ENCODE measurements around the gene IRAK3. TPM values are rescaled to one million over a fixed set of nuclear protein-coding genes. Genes with fewer than 3 reads are reported as not detected.

IRAK3 gene
- total RNA-seq, 4 donors from 2014 or later: 3.8 to 8.8 (median 7.1) TPM

DNA sequence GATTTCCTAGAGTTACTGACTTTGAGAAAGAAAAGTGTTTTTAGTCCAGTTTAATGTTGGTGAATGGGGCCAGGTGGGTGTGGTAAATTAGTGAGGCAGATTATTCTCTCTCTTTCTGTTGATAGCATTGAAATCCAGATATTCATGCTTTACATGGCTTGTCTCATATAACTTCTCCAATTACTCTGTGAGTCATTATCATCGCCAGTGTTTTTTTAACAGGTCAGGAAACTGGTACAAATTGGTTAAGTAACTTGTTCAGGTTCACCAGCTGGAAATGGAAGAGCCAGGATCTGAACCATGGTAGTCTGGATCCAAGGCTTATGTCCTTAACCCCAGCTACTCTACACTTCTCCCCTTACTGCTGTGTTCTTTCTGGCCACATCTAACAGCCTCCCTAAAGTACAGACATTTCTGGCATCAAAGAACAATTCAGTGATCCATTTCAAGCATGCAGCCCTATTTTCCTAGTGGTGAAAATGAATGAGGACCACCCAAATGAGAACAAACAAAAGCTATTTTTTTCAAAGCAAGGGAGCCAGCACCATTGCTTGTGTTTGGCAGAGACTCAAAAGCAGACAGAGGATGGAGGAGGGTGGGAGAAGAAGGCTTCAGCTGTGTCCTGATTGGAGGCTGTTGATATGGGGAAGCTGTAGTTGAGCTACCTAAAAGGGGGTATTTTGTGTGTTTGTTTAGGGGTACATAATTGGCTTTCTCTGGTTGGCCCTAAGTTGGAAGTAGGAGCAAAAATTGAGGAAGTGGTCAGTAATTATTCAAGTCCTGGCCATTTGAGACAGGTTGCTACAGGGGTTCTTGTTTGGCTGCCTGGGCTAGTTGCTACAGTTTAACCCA lies 1.7 kb downstream of the IRAK3 start:
- Histone ChIP-seq H3K36me3 (peaks cover 3% of the 10 kb centered on the region), H3K27me3 (no peaks in the 10 kb centered on the region), H3K9me3 (no peaks in the 10 kb centered on the region), H3K27ac (peak overlapping the region; percentile 94), H3K4me3 (peak overlapping the region; percentile 61), H3K4me1 (peaks cover 18% of the 10 kb centered on the region)
- TF ChIP-seq EP300 (IDR thresholded peaks at IDR 0.05): no peak
- TF ChIP-seq POLR2AphosphoS5 (IDR thresholded peaks at IDR 0.05): no peak
- TF ChIP-seq, protein P1, sequence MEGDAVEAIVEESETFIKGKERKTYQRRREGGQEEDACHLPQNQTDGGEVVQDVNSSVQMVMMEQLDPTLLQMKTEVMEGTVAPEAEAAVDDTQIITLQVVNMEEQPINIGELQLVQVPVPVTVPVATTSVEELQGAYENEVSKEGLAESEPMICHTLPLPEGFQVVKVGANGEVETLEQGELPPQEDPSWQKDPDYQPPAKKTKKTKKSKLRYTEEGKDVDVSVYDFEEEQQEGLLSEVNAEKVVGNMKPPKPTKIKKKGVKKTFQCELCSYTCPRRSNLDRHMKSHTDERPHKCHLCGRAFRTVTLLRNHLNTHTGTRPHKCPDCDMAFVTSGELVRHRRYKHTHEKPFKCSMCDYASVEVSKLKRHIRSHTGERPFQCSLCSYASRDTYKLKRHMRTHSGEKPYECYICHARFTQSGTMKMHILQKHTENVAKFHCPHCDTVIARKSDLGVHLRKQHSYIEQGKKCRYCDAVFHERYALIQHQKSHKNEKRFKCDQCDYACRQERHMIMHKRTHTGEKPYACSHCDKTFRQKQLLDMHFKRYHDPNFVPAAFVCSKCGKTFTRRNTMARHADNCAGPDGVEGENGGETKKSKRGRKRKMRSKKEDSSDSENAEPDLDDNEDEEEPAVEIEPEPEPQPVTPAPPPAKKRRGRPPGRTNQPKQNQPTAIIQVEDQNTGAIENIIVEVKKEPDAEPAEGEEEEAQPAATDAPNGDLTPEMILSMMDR (IDR thresholded peaks at IDR 0.05): no peak
- no peak for TF ChIP-seq POLR2A (IDR thresholded peaks at IDR 0.05)
- no peak for DNase-seq (ENCODE audit: low spot score in 2 of 2)
- WGBS: 78% methylated on average over 1 of the region's 1 CpG

DNA sequence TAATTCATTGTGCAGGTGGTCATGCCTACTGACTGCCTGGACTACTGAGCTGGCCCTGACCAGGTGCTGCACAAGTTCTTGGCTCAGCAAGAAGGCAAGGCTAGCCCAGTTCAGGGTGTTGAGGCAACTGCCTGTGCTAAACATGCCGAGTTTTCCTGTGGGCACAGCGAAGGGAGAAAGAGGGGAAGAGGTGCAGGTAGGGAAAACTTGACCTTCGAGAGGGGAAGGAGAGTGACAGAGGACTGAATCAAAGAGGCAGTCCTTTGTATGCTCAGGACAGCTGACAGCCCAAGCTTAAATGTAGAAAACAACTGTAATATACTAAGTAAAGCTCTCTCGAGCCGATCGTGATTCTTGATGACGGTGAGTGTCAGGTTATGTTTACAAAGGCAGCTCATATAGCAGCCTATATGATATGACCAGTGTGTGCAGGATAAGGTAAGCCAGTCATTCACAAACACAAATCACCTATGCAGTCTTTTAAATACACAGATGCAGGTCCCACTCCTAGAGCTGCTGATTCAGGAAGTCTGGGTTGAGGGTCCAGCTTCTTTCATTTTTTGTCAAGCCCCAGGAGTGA lies 2.6 kb downstream of the IRAK3 start:
- no peak for DNase-seq (ENCODE audit: low spot score in 2 of 2)
- H3K27ac ChIP-seq: no peak overlapping the region
- peaks cover 20% of the 10 kb centered on the region for H3K4me1 ChIP-seq
- 77% methylated on average over 7 of the region's 7 CpGs for WGBS
- no peak overlapping the region for H3K4me3 ChIP-seq
- H3K27me3 ChIP-seq: no peaks in the 10 kb centered on the region
- TF ChIP-seq, protein P1 (IDR thresholded peaks at IDR 0.05): no peak
- TF ChIP-seq POLR2AphosphoS5 (IDR thresholded peaks at IDR 0.05): no peak
- TF ChIP-seq EP300 (IDR thresholded peaks at IDR 0.05): no peak
- TF ChIP-seq POLR2A (IDR thresholded peaks at IDR 0.05): no peak
- H3K9me3 ChIP-seq: no peaks in the 10 kb centered on the region
- peaks cover 3% of the 10 kb centered on the region for H3K36me3 ChIP-seq

DNA sequence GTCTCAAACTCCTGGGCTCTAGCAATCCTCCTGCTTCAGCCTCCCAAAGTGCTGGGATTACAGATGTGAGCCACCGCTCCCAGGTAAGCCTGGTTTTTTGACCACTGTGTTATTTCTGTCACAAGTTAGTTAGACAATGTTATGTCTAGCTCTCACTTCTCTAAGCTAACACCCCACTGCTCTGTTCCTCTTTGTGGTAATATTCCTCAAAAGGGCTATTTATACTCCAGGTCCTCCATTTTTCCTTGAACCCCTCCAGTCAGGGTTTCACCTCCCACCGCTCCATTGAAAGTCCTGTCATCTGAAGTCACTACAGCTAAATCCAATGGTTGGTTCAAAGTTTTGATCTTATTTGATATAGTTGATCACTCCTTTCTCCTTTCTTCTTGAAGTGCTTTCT lies 5.1 kb downstream of the IRAK3 start:
- WGBS: 97% methylated on average over 2 of the region's 2 CpGs
- Histone ChIP-seq H3K27ac (no peak overlapping the region), H3K36me3 (peaks cover 3% of the 10 kb centered on the region), H3K27me3 (no peaks in the 10 kb centered on the region), H3K4me3 (no peak overlapping the region), H3K4me1 (peaks cover 28% of the 10 kb centered on the region), H3K9me3 (no peaks in the 10 kb centered on the region)
- TF ChIP-seq POLR2A (IDR thresholded peaks at IDR 0.05): no peak
- TF ChIP-seq POLR2AphosphoS5 (IDR thresholded peaks at IDR 0.05): no peak
- no peak for TF ChIP-seq EP300 (IDR thresholded peaks at IDR 0.05)
- TF ChIP-seq, protein P1 (IDR thresholded peaks at IDR 0.05): no peak
- no peak for DNase-seq (ENCODE audit: low spot score in 2 of 2)

DNA sequence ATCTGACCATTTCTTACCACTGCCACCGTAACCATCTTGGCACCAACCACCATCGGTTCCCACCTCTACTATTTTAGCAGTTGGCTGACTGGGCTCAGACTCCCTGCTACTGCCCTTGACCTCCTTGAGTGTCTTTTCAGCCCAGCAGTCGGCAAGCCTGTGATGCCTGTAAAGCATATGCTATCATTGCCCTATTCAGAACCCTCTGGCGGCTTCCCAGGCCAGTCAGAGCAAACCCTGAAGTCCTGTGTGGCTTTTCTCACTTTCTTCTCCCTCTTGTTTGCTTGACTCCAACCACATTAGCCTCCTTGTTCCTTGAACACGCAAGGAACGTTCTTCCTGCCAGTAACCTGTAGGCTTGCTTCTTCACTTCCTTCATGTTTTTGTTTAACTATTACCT lies 6.2 kb downstream of the IRAK3 start:
- no peaks in the 10 kb centered on the region for H3K27me3 ChIP-seq

More for the DNA sequence above, 6.2 kb downstream of the IRAK3 start:
- Histone ChIP-seq H3K9me3 (no peaks in the 10 kb centered on the region), H3K27ac (no peak overlapping the region), H3K4me3 (no peak overlapping the region), H3K36me3 (peaks cover 3% of the 10 kb centered on the region), H3K4me1 (peaks cover 28% of the 10 kb centered on the region)
- no peak for DNase-seq (ENCODE audit: low spot score in 2 of 2)
- TF ChIP-seq EP300 (IDR thresholded peaks at IDR 0.05) (no peak), POLR2AphosphoS5 (IDR thresholded peaks at IDR 0.05) (no peak), POLR2A (IDR thresholded peaks at IDR 0.05) (no peak)
- TF ChIP-seq, protein P1 (IDR thresholded peaks at IDR 0.05): no peak
- WGBS: 82% methylated on average over 6 of the region's 6 CpGs
